OCI-LY7 (cell line): ENCODE results near the gene MTMR2. TPM values are rescaled to one million over a fixed set of nuclear protein-coding genes. Genes with fewer than 3 reads are reported as not detected.

Experiments
- BruUV-seq: library from RNA; stranded (reverse); fragments of 400-500 nt; replicated peaks from 2 replicates; lab custom pipeline; 2021; lab: Mats Ljungman, UMichigan
- CTCF ChIA-PET: fragments of 300-600 bp; sonication (Branson Sonifier 250); formaldehyde crosslinking; loops from one replicate; lab custom pipeline; 2022; ENCODE audit warnings: antibody characterized with exemption; ENCODE audit not compliant: unreplicated experiment; lab: Charles Lee
- POLR2A ChIA-PET: fragments of 300-600 bp; sonication (Branson Sonifier 250); formaldehyde crosslinking; loops from one replicate; lab custom pipeline; 2022; ENCODE audit warnings: antibody characterized with exemption; lab: Charles Lee
- DNase-seq: peaks from one replicate; pipeline ENCODE4 v3.0.0-alpha.2; 2015; ENCODE audit warnings: low spot score
- H2AFZ ChIP-seq: fragments of 200-600 bp; sonication (generic), shearing (Covaris generic); 2 replicates; pipeline ENCODE4 v1.6.1; 2014; ENCODE audit warnings: mild to moderate bottlenecking, antibody characterized with exemption, low read length, moderate library complexity
- H3K27ac ChIP-seq: fragments of 200-600 bp; sonication (generic); 2 replicates; pipeline ENCODE4 v1.5.1; 2014; ENCODE audit warnings: mixed run types, low read depth, mild to moderate bottlenecking, moderate library complexity, low read length, inconsistent platforms; ENCODE audit not compliant: poor library complexity, severe bottlenecking
- H3K36me3 ChIP-seq: fragments of 200-600 bp; sonication (generic); 2 replicates; pipeline ENCODE4 v1.6.1; 2014; ENCODE audit warnings: mild to moderate bottlenecking, antibody characterized with exemption, low read length, moderate library complexity, mixed read lengths; ENCODE audit not compliant: insufficient read depth
- H3K4me1 ChIP-seq: fragments of 200-600 bp; sonication (generic); 2 replicates; pipeline ENCODE4 v1.5.1; 2014; ENCODE audit warnings: mild to moderate bottlenecking, low read length; ENCODE audit not compliant: insufficient read depth, poor library complexity, severe bottlenecking
- H3K4me2 ChIP-seq: fragments of 200-600 bp; sonication (generic); 2 replicates; pipeline ENCODE4 v1.6.1; 2014; ENCODE audit warnings: mild to moderate bottlenecking, low read length
- H3K4me3 ChIP-seq: fragments of 200-600 bp; sonication (generic); 2 replicates; pipeline ENCODE4 v1.5.1; 2014; ENCODE audit warnings: mild to moderate bottlenecking, low read depth, low read length; ENCODE audit not compliant: poor library complexity, severe bottlenecking
- H3K79me2 ChIP-seq: fragments of 200-600 bp; sonication (generic); 2 replicates; pipeline ENCODE4 v1.6.1; 2016; ENCODE audit warnings: low read depth, mild to moderate bottlenecking, low read length, moderate library complexity, mixed read lengths; ENCODE audit not compliant: insufficient read depth
- H3K9me2 ChIP-seq: fragments of 200-600 bp; sonication (generic); 2 replicates; pipeline ENCODE4 v1.6.1; 2016; ENCODE audit warnings: mild to moderate bottlenecking, low read length, mixed read lengths; ENCODE audit not compliant: insufficient read depth
- H3K9me3 ChIP-seq: fragments of 200-600 bp; sonication (generic); 2 replicates; pipeline ENCODE4 v1.6.1; 2014; ENCODE audit warnings: mild to moderate bottlenecking, mixed run types, low read length, mixed read lengths
- H4K20me1 ChIP-seq: fragments of 200-600 bp; sonication (generic); 2 replicates; pipeline ENCODE4 v1.6.1; 2014; ENCODE audit warnings: mild to moderate bottlenecking, antibody characterized with exemption, low read length, moderate library complexity, mixed read lengths; ENCODE audit not compliant: insufficient read depth
- EZH2phosphoT487 ChIP-seq: fragments of 200-600 bp; sonication (generic); IDR thresholded peaks from 2 replicates; pipeline ENCODE4 v1.6.1; 2018; ENCODE audit warnings: low read depth, borderline replicate concordance, mild to moderate bottlenecking, mixed run types, antibody characterized with exemption, low read length, moderate library complexity, mixed read lengths
- intact Hi-C: fragments of 100-400 bp; cut with micrococcal nuclease; formaldehyde crosslinking; loops from one replicate; pipeline ENCODE4 v1.10.0; 2022; ENCODE audit not compliant: unreplicated experiment
- total RNA-seq, 2 experiments: library from RNA; depleted of rRNA in 1 of 2; stranded (reverse); fragments of >200 nt in 1 of 2; shearing (Covaris generic) in 1 of 2; gene quantifications; 2 replicates each; pipeline ENCODE4 v1.2.3, GENCODE V29; 2014 to 2022
- TF ChIP-seq, protein P1 (sequence below): fragments of 200-600 bp; sonication (generic); conservative IDR thresholded peaks from 2 replicates; pipeline ENCODE4 v1.5.1; 2014; ENCODE audit warnings: mild to moderate bottlenecking, antibody characterized with exemption, low read length, moderate library complexity, mixed read lengths

MTMR2 gene
- total RNA-seq, 2 experiments from 2014 or later: 0.79 to 13.0 TPM

DNA sequence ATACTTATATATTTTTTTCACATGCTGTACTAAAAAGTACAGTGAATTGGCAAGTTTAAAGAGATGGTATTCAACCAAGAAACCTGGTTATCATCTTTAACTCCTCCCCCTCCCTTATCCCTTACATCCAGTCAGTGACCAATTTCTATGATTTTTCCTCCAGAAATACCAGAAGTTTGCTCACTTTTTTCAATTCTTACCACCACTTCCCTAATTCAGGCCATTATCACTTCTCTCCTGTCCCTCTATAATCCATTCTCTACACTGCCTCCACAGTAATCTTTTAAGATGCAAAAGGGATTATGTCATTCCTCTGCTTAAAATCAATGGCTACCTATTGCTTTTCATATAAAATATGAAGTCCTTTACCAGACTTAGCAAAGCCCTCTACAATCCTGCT, 70.8 kb downstream of the MTMR2 start:
- POLR2A ChIA-PET: no interaction called here
- Histone ChIP-seq H2AFZ (no peak overlapping the region), H3K27ac (no peak overlapping the region), H3K4me2 (no peak overlapping the region), H3K9me3 (no peaks in the 10 kb centered on the region), H3K79me2 (no peaks in the 10 kb centered on the region), H3K9me2 (no peaks in the 10 kb centered on the region), H3K4me1 (no peaks in the 10 kb centered on the region), H3K36me3 (no peaks in the 10 kb centered on the region), H3K4me3 (no peak overlapping the region), H4K20me1 (no peaks in the 10 kb centered on the region)
- no TSS peak for BruUV-seq
- CTCF ChIA-PET: no interaction called here
- DNase-seq: no peak
- intact Hi-C loops: no loop called here
- TF ChIP-seq EZH2phosphoT487: no peak
- TF ChIP-seq, protein P1, sequence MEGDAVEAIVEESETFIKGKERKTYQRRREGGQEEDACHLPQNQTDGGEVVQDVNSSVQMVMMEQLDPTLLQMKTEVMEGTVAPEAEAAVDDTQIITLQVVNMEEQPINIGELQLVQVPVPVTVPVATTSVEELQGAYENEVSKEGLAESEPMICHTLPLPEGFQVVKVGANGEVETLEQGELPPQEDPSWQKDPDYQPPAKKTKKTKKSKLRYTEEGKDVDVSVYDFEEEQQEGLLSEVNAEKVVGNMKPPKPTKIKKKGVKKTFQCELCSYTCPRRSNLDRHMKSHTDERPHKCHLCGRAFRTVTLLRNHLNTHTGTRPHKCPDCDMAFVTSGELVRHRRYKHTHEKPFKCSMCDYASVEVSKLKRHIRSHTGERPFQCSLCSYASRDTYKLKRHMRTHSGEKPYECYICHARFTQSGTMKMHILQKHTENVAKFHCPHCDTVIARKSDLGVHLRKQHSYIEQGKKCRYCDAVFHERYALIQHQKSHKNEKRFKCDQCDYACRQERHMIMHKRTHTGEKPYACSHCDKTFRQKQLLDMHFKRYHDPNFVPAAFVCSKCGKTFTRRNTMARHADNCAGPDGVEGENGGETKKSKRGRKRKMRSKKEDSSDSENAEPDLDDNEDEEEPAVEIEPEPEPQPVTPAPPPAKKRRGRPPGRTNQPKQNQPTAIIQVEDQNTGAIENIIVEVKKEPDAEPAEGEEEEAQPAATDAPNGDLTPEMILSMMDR: no peak

DNA sequence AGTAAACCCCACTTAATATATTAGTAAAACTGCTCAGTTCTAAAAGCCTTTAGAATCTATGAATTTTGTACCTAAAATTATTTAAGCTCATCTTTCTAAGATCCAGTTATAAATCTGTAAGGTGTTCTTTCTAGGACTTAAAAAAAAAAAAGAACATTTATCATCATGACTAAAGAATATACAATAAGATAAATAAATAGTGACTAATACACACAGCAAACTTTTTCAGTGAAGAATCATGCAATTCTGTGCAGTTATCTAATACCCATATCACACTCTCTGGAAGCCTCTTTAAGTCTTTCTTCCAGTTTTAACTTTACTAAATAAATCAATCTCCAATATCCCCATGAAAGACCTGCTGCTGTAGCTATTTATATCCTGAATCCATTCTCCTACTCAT, 73.8 kb downstream of the MTMR2 start:
- no peaks in the 10 kb centered on the region for H3K9me3 ChIP-seq
- no peak for DNase-seq
- H3K4me1 ChIP-seq: no peaks in the 10 kb centered on the region
- no peaks in the 10 kb centered on the region for H3K36me3 ChIP-seq
- TF ChIP-seq EZH2phosphoT487: no peak
- TF ChIP-seq, protein P1: no peak
- no peaks in the 10 kb centered on the region for H4K20me1 ChIP-seq
- no peaks in the 10 kb centered on the region for H3K9me2 ChIP-seq
- no peaks in the 10 kb centered on the region for H3K79me2 ChIP-seq
- no peak overlapping the region for H3K4me3 ChIP-seq
- H3K27ac ChIP-seq: no peak overlapping the region
- no TSS peak for BruUV-seq
- ChIA-PET CTCF (no interaction called here), POLR2A (interaction anchor here (0.5 to 1.0 kb wide), 3 partner anchors 9 to 545 kb away, joined by 3 read pairs; no protein-coding TSS in a partner anchor)
- no peak overlapping the region for H3K4me2 ChIP-seq
- intact Hi-C loops: no loop called here
- no peak overlapping the region for H2AFZ ChIP-seq

DNA sequence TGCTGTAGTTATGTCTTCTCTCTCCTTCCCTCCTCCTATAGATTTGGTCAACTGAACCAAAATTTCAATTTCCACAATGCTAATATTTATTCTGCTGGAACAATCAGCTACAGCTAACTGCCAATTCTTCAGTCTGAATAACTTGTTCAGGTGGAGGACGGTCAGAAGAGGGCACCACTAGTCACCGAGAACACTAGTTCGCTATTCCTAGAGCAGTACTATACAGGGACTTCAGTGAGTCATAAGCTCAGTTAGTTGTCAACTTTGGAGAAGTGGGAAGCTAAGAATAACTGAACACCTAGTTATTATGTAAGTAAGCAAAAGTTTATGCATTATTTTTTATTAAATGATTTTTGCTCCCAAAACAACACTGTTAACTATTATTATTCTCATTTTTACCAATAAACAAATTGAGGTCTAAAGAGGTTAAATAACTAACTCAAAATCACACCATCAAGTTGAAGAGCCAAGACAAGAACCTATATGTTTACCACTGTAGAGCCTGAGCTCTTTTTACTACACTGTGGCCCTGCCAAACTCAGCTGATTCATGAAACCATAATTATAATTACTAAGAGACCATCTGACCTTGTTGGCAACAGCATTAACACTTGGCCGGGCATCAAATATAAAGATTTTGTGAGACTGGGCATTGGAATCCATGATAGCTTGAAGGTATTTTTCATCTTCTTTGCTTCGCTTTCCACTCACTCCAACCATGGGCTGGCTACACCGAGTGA, 74.7 kb downstream of the MTMR2 start:
- no peaks in the 10 kb centered on the region for H3K79me2 ChIP-seq
- TF ChIP-seq, protein P1: peak; percentile 69
- no peak for TF ChIP-seq EZH2phosphoT487
- no peaks in the 10 kb centered on the region for H4K20me1 ChIP-seq
- ChIA-PET CTCF (interaction anchor here (0.5 kb wide), 1 partner anchor 74 kb away, joined by 3 read pairs; no protein-coding TSS in a partner anchor), POLR2A (interaction anchor here (1.0 kb wide), 1 partner anchor 8 kb away, joined by 3 read pairs; no protein-coding TSS in a partner anchor)
- no peaks in the 10 kb centered on the region for H3K36me3 ChIP-seq
- H3K4me3 ChIP-seq: no peak overlapping the region
- H2AFZ ChIP-seq: no peak overlapping the region
- no peak overlapping the region for H3K27ac ChIP-seq
- H3K4me1 ChIP-seq: no peaks in the 10 kb centered on the region
- DNase-seq: peak; percentile 24
- H3K4me2 ChIP-seq: no peak overlapping the region
- intact Hi-C loops: loop anchor here (5.0 to 10.0 kb wide), 2 partner anchors 546 to 578 kb away; partner anchors contain the start of gene JRKL
- H3K9me2 ChIP-seq: no peaks in the 10 kb centered on the region
- no TSS peak for BruUV-seq
- no peaks in the 10 kb centered on the region for H3K9me3 ChIP-seq
